Uterus (tissue), 4 donors: Measurements from ENCODE around the gene PCNX2. TPM values are rescaled to one million over a fixed set of nuclear protein-coding genes. Genes with fewer than 3 reads are reported as not detected.

Experiments used
- DNase-seq, 2 donors: peaks; one replicate each; pipeline ENCODE4 v3.0.0-alpha.2; 2019 to 2020
- H3K27ac ChIP-seq, 2 donors: fragments of 200-600 bp; sonication (generic); 1 replicate in 1 of 2; 2 replicates in 1 of 2; pipeline ENCODE4 v1.5.1; 2016 to 2018
- H3K27me3 ChIP-seq, 2 donors: fragments of 200-600 bp; sonication (generic); one replicate each; pipeline ENCODE4 v1.5.1; 2018 to 2019; ENCODE audit warnings: control low read depth in 1 of 2
- H3K36me3 ChIP-seq, 2 donors: fragments of 200-600 bp; sonication (generic); one replicate each; pipeline ENCODE4 v1.5.1; 2019; ENCODE audit warnings: control low read depth in 1 of 2
- H3K4me1 ChIP-seq, 2 donors: fragments of 200-600 bp; sonication (generic); one replicate each; pipeline ENCODE4 v1.5.1; 2018 to 2019; ENCODE audit warnings: control low read depth in 1 of 2
- H3K4me3 ChIP-seq, 2 donors: fragments of 200-600 bp; sonication (generic); 1 replicate in 1 of 2; 2 replicates in 1 of 2; pipeline ENCODE4 v1.5.1; 2018 to 2019; ENCODE audit warnings: mild to moderate bottlenecking in 1 of 2
- H3K9me3 ChIP-seq, 2 donors: fragments of 200-600 bp; sonication (generic); one replicate each; pipeline ENCODE4 v1.5.1; 2019; ENCODE audit warnings: control low read depth in 1 of 2
- POLR2A ChIP-seq, 2 donors: fragments of 450-650 bp; IDR thresholded peaks; one replicate each; pipeline ENCODE4 v1.6.1; 2016; ENCODE audit warnings: antibody characterized with exemption in 2 of 2, mild to moderate bottlenecking in 1 of 2, moderate library complexity in 1 of 2
- intact Hi-C: fragments of 100-400 bp; cut with DNase I; formaldehyde crosslinking; loops from one replicate; pipeline ENCODE4 v1.15.1; 2023; ENCODE audit warnings: low total_unique reads
- total RNA-seq, 4 donors: library from RNA; depleted of rRNA in 3 of 4; stranded (reverse); fragments of >200 nt in 3 of 4; gene quantifications; one replicate each; pipeline versions ENCODE4 v1.1.0 to v1.2.4, GENCODE V29; 2014 to 2023
- TF ChIP-seq, protein P1 (sequence below), 4 experiments: fragments of 200-600 bp in 2 of 4; fragments of 450-650 bp in 2 of 4; sonication (generic) in 2 of 4; IDR thresholded peaks; one replicate each; pipeline ENCODE4 v1.5.1; 2016 to 2019; ENCODE audit warnings: antibody characterized with exemption in 4 of 4, mild to moderate bottlenecking in 2 of 4, moderate library complexity in 1 of 4
- donor health status: DM: yes; HTN: yes; CAD: no.

The PCNX2 gene
- total RNA-seq, 4 donors from 2014 or later: 4.1 to 36.2 (median 14.1) TPM

DNA sequence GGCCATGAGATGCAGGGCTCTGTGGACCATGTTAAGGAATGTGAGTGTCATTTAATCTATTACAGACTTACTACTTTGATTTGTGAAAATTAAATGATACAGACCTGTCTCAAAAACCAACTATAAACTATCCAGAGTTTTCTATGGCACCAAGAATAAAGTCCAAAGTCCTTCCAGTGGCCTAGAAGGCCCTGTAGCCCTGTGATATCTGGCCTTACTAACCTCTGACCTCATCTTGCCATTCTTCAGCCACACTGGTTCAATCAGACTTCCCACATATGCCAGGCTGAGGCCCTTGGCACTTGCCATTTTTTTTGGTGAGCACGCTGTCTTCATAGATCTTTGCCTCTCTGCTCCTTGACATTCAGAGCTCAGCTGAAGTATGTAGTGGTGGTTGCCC lies 337.5 kb downstream of the PCNX2 start:
- no peaks in the 10 kb centered on the region for H3K4me1 ChIP-seq
- no peak overlapping the region for H3K4me3 ChIP-seq
- no peak for DNase-seq
- H3K27ac ChIP-seq: no peak overlapping the region
- H3K27me3 ChIP-seq: no peaks in the 10 kb centered on the region
- H3K36me3 ChIP-seq: no peaks in the 10 kb centered on the region
- intact Hi-C loops: loop anchor here (10.0 kb wide), 1 partner anchor 323 kb away; the partner anchor contains the start of gene SIPA1L2
- no peaks in the 10 kb centered on the region for H3K9me3 ChIP-seq
- TF ChIP-seq POLR2A (IDR thresholded peaks at IDR 0.05): no peak
- TF ChIP-seq, protein P1, sequence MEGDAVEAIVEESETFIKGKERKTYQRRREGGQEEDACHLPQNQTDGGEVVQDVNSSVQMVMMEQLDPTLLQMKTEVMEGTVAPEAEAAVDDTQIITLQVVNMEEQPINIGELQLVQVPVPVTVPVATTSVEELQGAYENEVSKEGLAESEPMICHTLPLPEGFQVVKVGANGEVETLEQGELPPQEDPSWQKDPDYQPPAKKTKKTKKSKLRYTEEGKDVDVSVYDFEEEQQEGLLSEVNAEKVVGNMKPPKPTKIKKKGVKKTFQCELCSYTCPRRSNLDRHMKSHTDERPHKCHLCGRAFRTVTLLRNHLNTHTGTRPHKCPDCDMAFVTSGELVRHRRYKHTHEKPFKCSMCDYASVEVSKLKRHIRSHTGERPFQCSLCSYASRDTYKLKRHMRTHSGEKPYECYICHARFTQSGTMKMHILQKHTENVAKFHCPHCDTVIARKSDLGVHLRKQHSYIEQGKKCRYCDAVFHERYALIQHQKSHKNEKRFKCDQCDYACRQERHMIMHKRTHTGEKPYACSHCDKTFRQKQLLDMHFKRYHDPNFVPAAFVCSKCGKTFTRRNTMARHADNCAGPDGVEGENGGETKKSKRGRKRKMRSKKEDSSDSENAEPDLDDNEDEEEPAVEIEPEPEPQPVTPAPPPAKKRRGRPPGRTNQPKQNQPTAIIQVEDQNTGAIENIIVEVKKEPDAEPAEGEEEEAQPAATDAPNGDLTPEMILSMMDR (IDR thresholded peaks at IDR 0.05): no peak

DNA sequence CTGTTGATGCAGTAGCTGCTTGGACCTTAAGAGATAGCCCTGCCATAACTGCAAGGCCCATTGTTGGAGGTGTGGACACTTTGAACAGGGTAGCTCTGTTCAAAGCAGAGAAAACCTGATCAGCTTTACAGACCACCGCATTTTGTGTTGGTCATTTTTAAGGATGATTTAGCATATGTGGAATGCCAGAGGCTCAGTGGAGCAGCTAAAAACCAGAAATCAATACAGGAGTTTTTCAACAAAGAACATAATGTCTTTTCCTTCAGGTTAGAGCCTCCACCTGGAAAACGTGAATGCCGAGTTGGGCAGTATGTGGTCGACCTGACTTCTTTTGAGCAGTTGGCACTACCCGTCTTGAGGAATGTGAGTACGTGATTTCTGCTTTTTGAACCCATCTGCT lies 339.4 kb downstream of the PCNX2 start:
- H3K27ac ChIP-seq: no peak overlapping the region
- no peak for DNase-seq
- H3K9me3 ChIP-seq: no peaks in the 10 kb centered on the region
- no peak for TF ChIP-seq POLR2A (IDR thresholded peaks at IDR 0.05)
- TF ChIP-seq, protein P1 (IDR thresholded peaks at IDR 0.05): no peak
- intact Hi-C loops: loop anchor here (10.0 kb wide), 1 partner anchor 321 kb away; the partner anchor contains the start of gene SIPA1L2
- H3K36me3 ChIP-seq: no peaks in the 10 kb centered on the region
- H3K4me3 ChIP-seq: no peak overlapping the region
- no peaks in the 10 kb centered on the region for H3K27me3 ChIP-seq
- H3K4me1 ChIP-seq: no peaks in the 10 kb centered on the region

DNA sequence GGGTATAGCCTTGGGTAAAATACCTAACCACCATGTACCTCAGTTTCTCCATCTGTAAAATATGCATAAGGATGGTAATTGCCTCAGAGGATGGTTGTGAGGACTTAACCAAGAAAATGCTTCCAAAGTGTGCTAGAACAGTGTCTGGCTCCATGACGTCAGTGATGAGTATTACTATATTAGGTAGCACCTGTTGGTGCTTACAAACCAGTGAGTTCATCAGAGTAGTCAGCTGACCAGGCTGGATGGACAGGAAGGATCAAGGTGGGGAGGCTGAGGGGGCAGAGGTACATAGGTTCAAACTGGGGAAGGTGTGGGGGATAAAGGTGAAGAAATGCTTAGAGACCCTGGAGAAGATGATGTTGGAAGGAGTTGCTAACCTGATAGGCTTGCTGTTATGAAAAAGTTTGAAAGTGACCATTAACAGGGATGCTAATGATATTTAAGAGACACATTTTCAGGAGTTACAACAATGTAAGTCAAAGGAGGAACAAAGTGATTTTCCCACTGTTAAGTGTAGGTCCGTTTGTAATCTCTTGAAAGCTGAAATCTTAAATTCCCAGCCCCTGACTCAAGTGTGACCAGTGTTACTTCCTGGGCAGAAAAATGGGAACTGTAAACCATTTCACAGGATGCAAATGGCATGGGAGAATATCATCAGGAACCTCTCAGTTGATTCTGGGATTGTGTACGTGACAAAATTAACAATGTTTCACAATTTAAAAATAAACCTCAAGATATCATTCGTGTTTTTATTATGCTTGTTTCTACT lies 340.7 kb downstream of the PCNX2 start:
- H3K9me3 ChIP-seq: no peaks in the 10 kb centered on the region
- no peak for DNase-seq
- intact Hi-C loops: loop anchor here (10.0 kb wide), 1 partner anchor 320 kb away; the partner anchor contains the start of gene SIPA1L2

DNA sequence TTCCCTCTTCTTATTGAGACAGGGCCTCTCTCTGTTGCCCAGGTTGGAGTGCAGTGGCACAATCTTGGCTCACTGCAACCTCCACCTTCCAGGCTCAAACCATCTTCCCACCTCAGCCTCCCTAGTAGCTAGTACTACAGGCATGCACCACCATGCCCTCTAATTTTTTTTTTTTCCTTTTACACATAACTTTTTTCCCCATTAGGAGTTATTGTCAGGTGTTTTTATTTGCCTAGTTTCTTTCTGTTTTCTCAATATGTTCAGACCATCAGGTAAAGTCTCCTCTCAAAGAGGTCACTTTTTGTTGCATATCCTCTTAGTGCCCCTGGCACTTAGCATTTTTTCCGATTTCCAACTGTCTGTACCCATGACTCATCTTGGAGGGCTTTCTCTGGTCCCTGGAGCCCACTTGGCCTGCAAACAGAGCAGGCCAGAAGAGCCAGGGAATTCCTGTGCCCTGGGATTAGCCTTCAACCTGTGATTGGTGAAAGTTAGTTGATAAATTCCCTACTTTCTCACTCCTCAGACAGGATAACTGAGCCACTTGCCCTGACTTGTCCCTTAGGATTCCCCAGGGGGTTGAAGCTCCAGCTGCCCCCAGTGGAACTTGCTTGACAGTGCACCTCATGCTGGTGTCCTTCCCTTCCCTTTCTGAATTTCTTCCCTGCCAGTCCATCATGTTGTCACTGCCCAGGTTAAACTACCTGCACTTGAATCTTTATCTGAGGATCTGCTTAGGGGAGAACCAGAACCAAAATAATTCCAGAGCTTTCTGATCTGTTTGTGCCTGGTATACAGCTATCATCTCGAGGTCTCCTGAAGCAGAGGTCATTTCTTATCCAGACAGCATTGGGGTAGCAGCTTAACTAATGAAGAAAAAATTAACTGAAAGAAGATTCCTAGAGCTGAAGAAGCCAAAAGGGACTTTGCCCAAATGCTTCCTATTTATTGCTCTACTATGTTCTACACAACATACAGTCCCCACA lies 342.7 kb downstream of the PCNX2 start:
- intact Hi-C loops: loop anchor here (10.0 kb wide), 1 partner anchor 318 kb away; the partner anchor contains the start of gene SIPA1L2
- Histone ChIP-seq H3K27me3 (no peaks in the 10 kb centered on the region), H3K36me3 (no peaks in the 10 kb centered on the region), H3K27ac (no peak overlapping the region), H3K4me3 (no peak overlapping the region), H3K9me3 (no peaks in the 10 kb centered on the region), H3K4me1 (no peaks in the 10 kb centered on the region)
- TF ChIP-seq, protein P1 (IDR thresholded peaks at IDR 0.05): peak in 2 of 4 experiments; percentile 27 to 44
- TF ChIP-seq POLR2A (IDR thresholded peaks at IDR 0.05): no peak
- DNase-seq: no peak

More for the DNA sequence above, 340.7 kb downstream of the PCNX2 start:
- Histone ChIP-seq H3K27ac (no peak overlapping the region), H3K4me3 (no peak overlapping the region), H3K27me3 (no peaks in the 10 kb centered on the region), H3K4me1 (no peaks in the 10 kb centered on the region), H3K36me3 (no peaks in the 10 kb centered on the region)
- TF ChIP-seq, protein P1 (IDR thresholded peaks at IDR 0.05): no peak
- no peak for TF ChIP-seq POLR2A (IDR thresholded peaks at IDR 0.05)
